Measurements from ENCODE around the gene SLC39A11. TPM values are rescaled to one million over a fixed set of nuclear protein-coding genes. Genes with fewer than 3 reads are reported as not detected.

The SLC39A11 gene
- total and polyA plus RNA-seq, 2 of the 13 experiments (the other 11 are each of a cell fraction or from before 2014, with no cell fraction given): 17.2 to 31.5 TPM

- TF ChIP-seq ZNF17 (CRISPR knock-in tag; IDR thresholded peaks at IDR 0.05) (no peak), RAD21 (CRISPR knock-in tag; IDR thresholded peaks at IDR 0.05) (no peak), ZSCAN25 (CRISPR knock-in tag; IDR thresholded peaks at IDR 0.05) (no peak), ZBTB33 (CRISPR knock-in tag; IDR thresholded peaks at IDR 0.05) (no peak), NR2F6 (IDR thresholded peaks at IDR 0.05) (no peak), NR2F6 (CRISPR knock-in tag; IDR thresholded peaks at IDR 0.05) (0 out of 2 replicates have a peak, but pooled peaks have one; percentile 6), SP1 (IDR thresholded peaks at IDR 0.05) (no peak), SP1 (CRISPR knock-in tag; IDR thresholded peaks at IDR 0.05) (no peak), NFKBIZ (CRISPR knock-in tag; IDR thresholded peaks at IDR 0.05) (no peak), ZNF136 (CRISPR knock-in tag; IDR thresholded peaks at IDR 0.05; ENCODE audit: low read depth) (no peak), EP300 (IDR thresholded peaks at IDR 0.05; ENCODE audit: low read depth in 2 of 2, low read length in 2 of 2) (peak in 1 of 2 experiments; percentile 34; a peak in 1 of 4 replicates), EP300 (CRISPR knock-in tag; IDR thresholded peaks at IDR 0.05; ENCODE audit: borderline replicate concordance) (peak; percentile 7; the same call in 1 of the 2 replicates), RBM39 (IDR thresholded peaks at IDR 0.05; ENCODE audit: low read depth, low read length, poor library complexity, severe bottlenecking) (peak; percentile 53), SNAI1 (CRISPR knock-in tag; IDR thresholded peaks at IDR 0.05; ENCODE audit: borderline replicate concordance) (no peak), ZNF678 (CRISPR knock-in tag; IDR thresholded peaks at IDR 0.05) (no peak)
Measured at GRCh38 chr17:72631568-72631948, 460.9 kb downstream of the SLC39A11 start (continued).

GRCh38 chr17:72624652-72625051 is 467.8 kb downstream of the SLC39A11 start:
- CTCF ChIA-PET (ENCODE audit: low intra/inter-chr PET ratio, low total read pairs): interaction anchor here (1.2 kb wide), 1 partner anchor 65 kb away, joined by 7 read pairs; no protein-coding TSS in a partner anchor
- FAIRE-seq (no peak), ATAC-seq (peak; percentile 56), DNase-seq (ENCODE audit: low spot score) (no peak)
- H3K36me3 ChIP-seq (replicated peaks in 1 of 2; ENCODE audit: control insufficient read depth in 1 of 2, insufficient read depth in 2 of 2, low read length in 2 of 2): no peaks in the 10 kb centered on the region
- no peak for TF ChIP-seq ARNT2 (CRISPR knock-in tag; IDR thresholded peaks at IDR 0.05; ENCODE audit: low read depth)
- 0 out of 2 replicates have a peak, but pooled peaks have one; percentile 14 for TF ChIP-seq CTCF (CRISPR knock-in tag; IDR thresholded peaks at IDR 0.05)
- TF ChIP-seq STAG1 (CRISPR knock-in tag; IDR thresholded peaks at IDR 0.05): peak; percentile 56
- no peak for TF ChIP-seq SRSF4 (IDR thresholded peaks at IDR 0.05; ENCODE audit: low read depth, low read length, poor library complexity, severe bottlenecking)
- peak; percentile 23; the same call in 1 of the 2 replicates for TF ChIP-seq SMC3 (IDR thresholded peaks at IDR 0.05; ENCODE audit: low read length)
- BruUV-seq (replicated peaks): no TSS peak
- no peaks in the 10 kb centered on the region for H3K27me3 ChIP-seq (ENCODE audit: control insufficient read depth in 1 of 2, insufficient read depth in 2 of 2, low read length in 2 of 2)
- H4K20me1 ChIP-seq (ENCODE audit: insufficient read depth, low read length): no peaks in the 10 kb centered on the region
- H3K4me3 ChIP-seq (replicated peaks in 1 of 3; ENCODE audit: insufficient read depth in 1 of 3, low read depth in 2 of 3, low read length in 3 of 3): no peak overlapping the region
- POLR2A ChIA-PET: interaction anchor here (0.8 kb wide), 1 partner anchor 32 kb away, joined by 3 read pairs; no protein-coding TSS in a partner anchor
- in situ Hi-C loops (cut with HindIII; ENCODE audit: extremely low pct_ligation_motif_present, low pct_unique_long_range_greater_than_20kb) (no loop called here), intact Hi-C loops (cut with micrococcal nuclease; ENCODE audit: unreplicated experiment) (no loop called here)
- H2AFZ ChIP-seq (ENCODE audit: low read length): no peak overlapping the region
- no peak overlapping the region for H3K9ac ChIP-seq (ENCODE audit: insufficient read depth, low read depth, low read length)
- H3K9me3 ChIP-seq (ENCODE audit: low read length): no peaks in the 10 kb centered on the region
- no peak overlapping the region for H3K27ac ChIP-seq (ENCODE audit: extremely low read length, insufficient read depth, low read length)
- no peak overlapping the region for H3K4me2 ChIP-seq (ENCODE audit: low read depth, low read length)
- H3K4me1 ChIP-seq (ENCODE audit: insufficient read depth, low read length): peaks cover 13% of the 10 kb centered on the region
- no peaks in the 10 kb centered on the region for H3K79me2 ChIP-seq (ENCODE audit: insufficient read depth, low read length)

All from HepG2 (cell line).